WI38 (cell line): Measurements from ENCODE around the gene SORBS2.

Experiments used
- H3K4me3 ChIP-seq: 2 replicates; pipeline ENCODE4 v1.5.1; 2011; ENCODE audit warnings: low read depth, mild to moderate bottlenecking, control low read depth, low read length
- CTCF ChIP-seq: IDR thresholded peaks from 2 replicates; pipeline ENCODE4 v1.5.1; 2012; ENCODE audit warnings: low read depth, mild to moderate bottlenecking, control low read depth, low read length

Gene SORBS2

GRCh38 chr4:185590982-185591381 lies 221.0 kb downstream of the SORBS2 start:
- no peak for TF ChIP-seq CTCF
- no peak overlapping the region for H3K4me3 ChIP-seq

- TF ChIP-seq CTCF, result no peak
- no peak overlapping the region for H3K4me3 ChIP-seq
Measured at GRCh38 chr4:185589067-185589836, 222.7 kb downstream of the SORBS2 start.

- TF ChIP-seq CTCF, result no peak
- no peak overlapping the region for H3K4me3 ChIP-seq
Measured at GRCh38 chr4:185587427-185588161, 224.4 kb downstream of the SORBS2 start.

- no peak overlapping the region for H3K4me3 ChIP-seq
- TF ChIP-seq CTCF, result no peak
Measured at GRCh38 chr4:185587030-185587426, 225.0 kb downstream of the SORBS2 start.

- TF ChIP-seq CTCF, result no peak
- H3K4me3 ChIP-seq, result no peak overlapping the region
Measured at GRCh38 chr4:185585211-185585610, 226.8 kb downstream of the SORBS2 start.

GRCh38 chr4:185583813-185584212 lies 228.2 kb downstream of the SORBS2 start:
- no peak overlapping the region for H3K4me3 ChIP-seq
- TF ChIP-seq CTCF, result no peak
